Astrocyte (in vitro differentiated cells and primary cell): ENCODE results near the gene GJD4. TPM values are rescaled to one million over a fixed set of nuclear protein-coding genes. Genes with fewer than 3 reads are reported as not detected.

Source experiments
- DNase-seq: peaks from one replicate; pipeline ENCODE4 v3.0.0-alpha.2; 2010; ENCODE audit warnings: low read depth
- FAIRE-seq: peaks from 2 replicates; lab custom pipeline; 2011; peaks lifted over from hg19 to GRCh38; lab: Jason Lieb, UNC
- H2AFZ ChIP-seq: 2 replicates; pipeline ENCODE4 v1.6.0; 2012; ENCODE audit warnings: low read depth, low read length, inconsistent platforms
- H3K27ac ChIP-seq: 2 replicates; pipeline ENCODE4 v1.5.1; 2011; ENCODE audit warnings: low read depth, low read length, inconsistent platforms
- H3K27me3 ChIP-seq: 2 replicates; pipeline ENCODE4 v1.6.0; 2011; ENCODE audit warnings: low read length, inconsistent platforms; ENCODE audit not compliant: insufficient read depth
- H3K36me3 ChIP-seq: 2 replicates; pipeline ENCODE4 v1.5.1; 2011; ENCODE audit warnings: low read length, inconsistent platforms; ENCODE audit not compliant: insufficient read depth
- H3K4me1 ChIP-seq: 2 replicates; pipeline ENCODE4 v1.5.1; 2011; ENCODE audit warnings: low read length, inconsistent platforms; ENCODE audit not compliant: insufficient read depth
- H3K4me2 ChIP-seq: 2 replicates; pipeline ENCODE4 v1.6.0; 2012; ENCODE audit warnings: low read length, inconsistent platforms
- H3K4me3 ChIP-seq: 2 replicates; pipeline ENCODE4 v1.5.1; 2011; ENCODE audit warnings: low read depth, mild to moderate bottlenecking, low read length, inconsistent platforms; ENCODE audit not compliant: insufficient read depth
- H3K79me2 ChIP-seq: 2 replicates; pipeline ENCODE4 v1.6.0; 2012; ENCODE audit warnings: mild to moderate bottlenecking, low read length, inconsistent platforms; ENCODE audit not compliant: insufficient read depth
- H3K9ac ChIP-seq: 2 replicates; pipeline ENCODE4 v1.6.0; 2012; ENCODE audit warnings: mild to moderate bottlenecking, low read length, inconsistent platforms
- H3K9me3 ChIP-seq: 2 replicates; pipeline ENCODE4 v1.5.1; 2012; ENCODE audit warnings: low read depth, mild to moderate bottlenecking, low read length, inconsistent platforms; ENCODE audit not compliant: insufficient read depth
- H4K20me1 ChIP-seq: 2 replicates; pipeline ENCODE4 v1.6.0; 2012; ENCODE audit warnings: low read length, inconsistent platforms; ENCODE audit not compliant: insufficient read depth
- H3K27ac Mint-ChIP-seq: one replicate; pipeline ENCODE4 v1.8.0; 2021; ENCODE audit warnings: mild to moderate bottlenecking, mixed read lengths; ENCODE audit not compliant: unreplicated experiment
- H3K27me3 Mint-ChIP-seq: one replicate; pipeline ENCODE4 v1.8.0; 2021; ENCODE audit warnings: low read depth, mixed read lengths; ENCODE audit not compliant: unreplicated experiment
- H3K36me3 Mint-ChIP-seq: one replicate; pipeline ENCODE4 v1.8.0; 2021; ENCODE audit warnings: low read depth, mixed read lengths; ENCODE audit not compliant: unreplicated experiment
- H3K4me1 Mint-ChIP-seq: one replicate; pipeline ENCODE4 v1.8.0; 2021; ENCODE audit warnings: low read depth, mixed read lengths; ENCODE audit not compliant: unreplicated experiment
- H3K4me3 Mint-ChIP-seq: one replicate; pipeline ENCODE4 v1.8.0; 2021; ENCODE audit warnings: mild to moderate bottlenecking, moderate library complexity, mixed read lengths; ENCODE audit not compliant: unreplicated experiment
- H3K9me3 Mint-ChIP-seq: one replicate; pipeline ENCODE4 v1.8.0; 2021; ENCODE audit warnings: mild to moderate bottlenecking, mixed read lengths; ENCODE audit not compliant: unreplicated experiment
- CTCF ChIP-seq: IDR thresholded peaks from 2 replicates; pipeline ENCODE4 v1.5.1; 2011; ENCODE audit warnings: low read depth, mild to moderate bottlenecking, inconsistent platforms, low read length, moderate library complexity; ENCODE audit not compliant: insufficient read depth
- EZH2 ChIP-seq: IDR thresholded peaks from 2 replicates; pipeline ENCODE4 v1.6.1; 2012; ENCODE audit warnings: mild to moderate bottlenecking, low read length, inconsistent platforms; ENCODE audit not compliant: insufficient read depth
- total RNA-seq: library from RNA; stranded (reverse); gene quantifications from 2 replicates; pipeline ENCODE4 v1.2.1, GENCODE V29; 2021

The GJD4 gene
- total RNA-seq, 1 donor from 2014 or later, result not detected

- FAIRE-seq (no peak), DNase-seq (no peak)
- no peak for TF ChIP-seq EZH2
- TF ChIP-seq CTCF, result no peak
- H3K4me2 ChIP-seq, result no peak overlapping the region
- Mint-ChIP-seq H3K9me3 (peaks cover 3% of the 10 kb centered on the region), H3K4me1 (no peaks in the 10 kb centered on the region), H3K4me3 (no peak overlapping the region), H3K36me3 (no peaks in the 10 kb centered on the region), H3K27me3 (peaks cover 25% of the 10 kb centered on the region), H3K27ac (no peak overlapping the region)
- no peaks in the 10 kb centered on the region for H4K20me1 ChIP-seq
- H3K4me3 ChIP-seq, result no peak overlapping the region
- no peak overlapping the region for H2AFZ ChIP-seq
- H3K9ac ChIP-seq, result no peak overlapping the region
- H3K27me3 ChIP-seq, result peaks cover 10% of the 10 kb centered on the region
- no peak overlapping the region for H3K27ac ChIP-seq
- no peaks in the 10 kb centered on the region for H3K9me3 ChIP-seq
- H3K36me3 ChIP-seq, result no peaks in the 10 kb centered on the region
- H3K79me2 ChIP-seq, result no peaks in the 10 kb centered on the region
- H3K4me1 ChIP-seq, result no peaks in the 10 kb centered on the region
Measured at GRCh38 chr10:35612385-35613106, 7.4 kb downstream of the GJD4 start.

- DNase-seq (no peak), FAIRE-seq (no peak)
- H3K9me3 ChIP-seq, result no peaks in the 10 kb centered on the region
- H2AFZ ChIP-seq, result no peak overlapping the region
- no peak for TF ChIP-seq EZH2
- TF ChIP-seq CTCF, result no peak
- no peaks in the 10 kb centered on the region for H4K20me1 ChIP-seq
- no peak overlapping the region for H3K9ac ChIP-seq
- no peaks in the 10 kb centered on the region for H3K36me3 ChIP-seq
- no peaks in the 10 kb centered on the region for H3K4me1 Mint-ChIP-seq
- H3K27ac ChIP-seq, result no peak overlapping the region
- no peak overlapping the region for H3K4me3 ChIP-seq
- no peak overlapping the region for H3K27ac Mint-ChIP-seq
- H3K9me3 Mint-ChIP-seq, result peaks cover 3% of the 10 kb centered on the region
- no peak overlapping the region for H3K4me2 ChIP-seq
- peaks cover 25% of the 10 kb centered on the region for H3K27me3 Mint-ChIP-seq
- H3K79me2 ChIP-seq, result no peaks in the 10 kb centered on the region
- H3K4me3 Mint-ChIP-seq, result no peak overlapping the region
- no peaks in the 10 kb centered on the region for H3K4me1 ChIP-seq
- H3K36me3 Mint-ChIP-seq, result no peaks in the 10 kb centered on the region
- peaks cover 10% of the 10 kb centered on the region for H3K27me3 ChIP-seq
Measured at GRCh38 chr10:35613107-35613440, 7.9 kb downstream of the GJD4 start.

- H3K4me1 Mint-ChIP-seq, result no peaks in the 10 kb centered on the region
- FAIRE-seq, result no peak
- no peak overlapping the region for H3K27ac ChIP-seq
- no peak overlapping the region for H3K27ac Mint-ChIP-seq
- no peaks in the 10 kb centered on the region for H4K20me1 ChIP-seq
- H3K36me3 ChIP-seq, result no peaks in the 10 kb centered on the region
- H2AFZ ChIP-seq, result no peak overlapping the region
- no peaks in the 10 kb centered on the region for H3K79me2 ChIP-seq
- H3K4me2 ChIP-seq, result no peak overlapping the region
- H3K9me3 Mint-ChIP-seq, result peaks cover 3% of the 10 kb centered on the region
- H3K9ac ChIP-seq, result no peak overlapping the region
- H3K27me3 Mint-ChIP-seq, result peaks cover 25% of the 10 kb centered on the region
- H3K4me3 Mint-ChIP-seq, result no peak overlapping the region
- no peak overlapping the region for H3K4me3 ChIP-seq
- H3K4me1 ChIP-seq, result no peaks in the 10 kb centered on the region
- H3K36me3 Mint-ChIP-seq, result no peaks in the 10 kb centered on the region
- DNase-seq, result no peak
- peaks cover 10% of the 10 kb centered on the region for H3K27me3 ChIP-seq
- peak; percentile 56 for TF ChIP-seq CTCF
- TF ChIP-seq EZH2, result no peak
- no peaks in the 10 kb centered on the region for H3K9me3 ChIP-seq
Measured at GRCh38 chr10:35613597-35614226, 8.6 kb downstream of the GJD4 start.
